Raji (cell line): Measurements from ENCODE around the gene MACROH2A2.

Source experiments
- POLR2A ChIP-seq: IDR thresholded peaks from 2 replicates; pipeline ENCODE4 v1.6.1; 2011; ENCODE audit warnings: low read depth, low read length, control low read depth; ENCODE audit not compliant: insufficient read depth

The MACROH2A2 gene

DNA sequence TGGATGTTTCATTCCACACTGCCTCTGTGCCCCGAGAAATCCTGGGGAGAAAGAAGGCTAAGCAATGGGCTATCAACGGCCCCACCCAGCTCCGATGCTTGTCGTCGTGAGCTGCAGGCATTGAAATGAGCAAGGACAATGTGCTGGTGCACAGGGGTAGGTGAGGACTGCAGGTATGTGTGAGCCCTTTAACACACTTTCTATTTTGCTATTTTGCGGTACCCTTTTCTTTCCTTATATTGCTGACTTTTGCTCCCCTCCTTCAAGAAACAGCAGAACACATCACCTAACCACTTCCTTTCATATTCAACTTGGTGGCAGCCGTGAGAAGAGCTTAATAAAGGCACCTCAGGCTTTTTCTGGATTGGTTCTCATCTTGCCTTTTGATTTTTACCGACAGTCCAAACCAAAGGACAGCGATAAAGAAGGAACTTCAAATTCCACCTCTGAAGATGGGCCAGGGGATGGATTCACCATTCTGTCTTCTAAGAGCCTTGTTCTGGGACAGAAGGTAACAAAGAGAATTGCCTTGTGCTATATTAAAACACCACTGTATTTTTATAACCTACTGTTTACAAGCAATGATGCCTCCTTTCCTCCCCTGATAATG lies 40.8 kb downstream of the MACROH2A2 start:
- no peak for TF ChIP-seq POLR2A

DNA sequence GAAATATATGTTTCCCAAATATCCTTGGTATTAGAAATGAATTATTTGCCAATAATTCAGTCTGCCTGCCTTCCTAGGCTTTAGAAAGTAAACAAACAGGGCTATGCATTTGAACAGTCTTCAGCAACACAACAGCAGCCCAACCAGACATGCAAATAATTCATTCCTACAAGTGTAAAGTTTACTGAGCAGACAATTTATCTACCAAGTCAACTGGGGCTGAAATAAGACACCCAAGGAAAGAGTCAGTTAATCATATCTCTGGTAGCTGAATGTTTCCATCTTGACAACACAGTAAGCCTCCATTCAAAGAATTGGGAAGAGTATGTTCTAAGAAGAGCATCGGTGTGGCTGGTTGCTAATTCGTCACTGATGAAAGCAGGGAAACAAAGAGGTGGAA lies 41.6 kb downstream of the MACROH2A2 start:
- no peak for TF ChIP-seq POLR2A

DNA sequence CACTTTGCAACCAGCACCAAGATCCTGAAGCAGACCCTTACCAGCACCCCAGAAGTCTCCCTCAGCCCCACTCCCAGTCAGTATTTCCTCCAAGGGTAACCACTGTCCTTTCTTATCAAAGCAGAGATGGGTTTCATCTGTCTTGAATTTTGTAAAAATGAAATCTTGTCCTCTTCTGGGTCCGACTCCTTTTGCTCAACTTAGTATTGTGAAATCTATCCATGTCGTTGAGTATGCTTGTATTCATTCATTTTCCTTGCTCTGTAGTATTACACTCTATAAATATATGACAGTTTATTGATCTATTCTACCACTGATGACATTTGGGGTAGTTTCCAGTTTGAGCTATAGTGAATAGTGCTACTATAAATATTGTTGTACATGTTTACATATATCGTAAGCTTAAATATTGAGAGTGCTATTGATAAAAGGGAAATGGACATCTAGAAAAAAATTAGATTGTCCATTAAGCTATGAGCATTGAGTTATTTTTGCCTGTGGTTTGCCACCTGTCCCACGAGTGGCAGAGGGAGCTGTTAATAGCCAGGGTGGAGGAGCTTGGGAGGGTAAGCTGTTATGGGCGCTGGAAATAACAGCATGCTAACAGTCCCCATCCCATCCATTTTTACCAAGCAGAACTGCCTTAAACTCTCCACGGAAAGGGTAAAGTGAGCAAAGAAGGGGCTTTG lies 43.5 kb downstream of the MACROH2A2 start:
- TF ChIP-seq POLR2A = no peak

DNA sequence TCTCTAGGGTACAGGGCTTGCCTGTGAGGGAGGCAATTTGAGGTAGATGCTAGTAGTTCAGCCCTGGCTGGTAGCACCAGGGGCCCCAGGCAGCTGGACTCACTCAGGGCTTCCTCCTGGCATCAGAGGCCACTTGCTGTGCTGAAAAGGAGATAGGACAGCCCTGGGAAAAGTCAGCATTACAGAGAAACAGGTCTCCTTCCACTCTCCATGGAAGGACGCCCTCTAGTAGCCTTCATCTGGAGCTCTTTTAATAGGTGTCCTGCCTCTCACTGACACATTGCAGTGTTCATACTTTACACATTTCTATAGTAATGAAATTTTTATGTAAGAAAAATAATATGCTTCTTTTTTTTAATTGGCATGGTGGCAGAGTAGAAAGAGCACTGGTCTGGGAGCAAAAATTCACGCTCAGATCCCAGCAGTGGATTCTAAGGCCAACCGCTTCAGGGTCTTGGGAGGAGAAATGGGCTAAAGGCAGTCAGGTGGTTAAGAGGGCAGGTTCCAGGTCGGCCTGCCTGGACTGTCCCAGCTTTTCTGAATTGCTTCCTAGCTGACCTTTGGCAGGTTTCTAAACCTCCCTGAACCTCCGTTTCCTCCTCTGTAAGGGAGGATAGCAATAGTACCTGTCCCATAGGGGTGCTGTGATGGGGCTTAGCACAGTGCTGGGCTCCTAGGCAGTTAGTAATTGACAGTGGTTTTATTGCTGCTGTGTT lies 44.2 kb downstream of the MACROH2A2 start:
- TF ChIP-seq POLR2A = no peak

DNA sequence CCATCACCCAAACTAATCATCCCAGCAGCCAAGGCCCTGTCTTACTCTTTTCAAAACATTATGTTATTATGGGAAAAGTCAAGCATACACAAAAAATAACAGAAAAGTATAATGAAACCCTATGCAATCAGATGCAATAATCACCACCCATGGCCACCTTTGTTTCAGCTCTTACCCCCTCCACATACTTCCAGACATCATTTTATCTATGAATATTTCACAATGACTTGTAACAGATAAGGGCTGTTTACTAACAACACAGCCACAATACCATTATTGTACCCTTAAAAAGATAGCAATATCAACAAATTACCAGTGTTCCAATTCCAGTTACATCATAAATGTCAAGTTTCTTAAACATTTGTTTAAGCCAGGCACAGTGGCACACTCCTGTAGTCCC lies 44.8 kb downstream of the MACROH2A2 start:
- no peak for TF ChIP-seq POLR2A

DNA sequence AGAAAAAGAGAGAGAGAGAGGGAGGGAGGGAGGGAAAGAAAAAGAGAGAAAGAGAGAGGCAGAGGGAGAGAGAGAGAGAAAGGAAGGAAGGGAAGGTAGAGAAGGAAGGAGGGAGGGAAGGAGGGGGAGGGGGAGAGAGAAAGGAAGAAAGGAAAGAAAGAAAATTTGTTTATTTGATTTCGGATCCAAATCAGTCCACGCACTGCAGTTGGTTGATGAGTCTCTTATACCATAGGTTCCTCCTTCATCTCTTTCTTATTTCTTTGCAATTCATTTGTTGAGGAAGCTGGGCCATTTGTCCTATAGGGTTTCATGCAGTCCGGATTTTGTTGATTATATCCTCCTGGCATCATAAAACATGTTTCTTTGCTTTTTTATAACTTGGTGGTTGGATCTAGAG lies 45.6 kb downstream of the MACROH2A2 start:
- TF ChIP-seq POLR2A = no peak

DNA sequence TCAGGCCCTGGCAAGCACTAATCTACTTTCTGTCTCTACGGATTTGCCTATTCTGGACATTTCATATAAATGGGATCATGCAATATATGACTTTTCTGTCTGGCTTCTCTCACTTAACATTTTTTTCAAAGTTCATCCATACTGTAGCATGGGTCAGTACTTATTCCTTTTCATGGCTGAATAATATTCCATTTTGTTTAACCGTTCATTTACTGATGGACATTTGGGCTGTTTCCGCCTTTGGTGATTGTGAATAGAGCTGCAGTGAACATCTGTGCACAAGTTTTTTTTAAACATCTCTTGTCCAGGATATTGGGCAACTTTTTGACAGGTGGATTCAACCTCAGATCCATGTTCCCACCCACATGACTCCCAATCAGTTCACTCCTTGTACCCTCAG lies 49.0 kb downstream of the MACROH2A2 start:
- TF ChIP-seq POLR2A = no peak

DNA sequence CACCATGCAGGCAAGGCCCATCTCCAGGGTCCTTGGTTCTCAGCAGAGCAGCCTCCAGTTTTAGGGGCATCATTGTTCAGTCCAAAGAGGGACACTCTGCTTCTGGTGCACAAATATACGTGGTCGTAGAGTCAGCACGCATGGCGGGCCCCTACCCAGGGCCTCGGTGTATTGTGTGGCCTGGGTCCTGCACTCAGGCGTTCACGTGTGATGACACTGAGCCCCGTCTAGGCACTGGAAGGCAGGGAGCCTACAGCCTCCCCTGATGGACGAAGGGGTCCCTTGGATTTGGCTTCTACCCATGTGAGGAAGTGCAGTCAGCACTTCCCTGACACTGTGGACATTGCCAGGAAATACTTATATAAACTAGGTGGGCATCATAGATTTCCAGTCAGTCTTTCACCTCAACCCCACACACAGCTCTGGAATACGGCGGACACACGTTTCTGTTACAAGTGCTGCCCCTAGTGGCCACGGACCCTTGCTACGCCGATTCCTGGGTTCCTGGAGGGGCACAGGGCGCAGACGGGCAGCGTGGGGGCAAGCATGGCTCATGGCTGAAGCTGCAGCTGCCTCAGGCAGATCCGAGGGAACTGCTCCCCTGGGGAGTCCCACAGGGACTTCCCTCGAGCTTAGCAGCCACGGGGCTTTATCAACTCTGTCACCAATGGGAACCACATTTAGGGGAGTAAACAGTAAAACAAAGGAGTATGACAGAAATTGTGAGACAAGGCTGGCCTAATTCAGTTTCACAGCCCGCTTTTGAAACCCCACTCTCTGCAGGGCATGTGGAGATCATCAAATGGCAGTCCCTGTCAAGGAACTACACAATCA lies 54.5 kb downstream of the MACROH2A2 start:
- no peak for TF ChIP-seq POLR2A

DNA sequence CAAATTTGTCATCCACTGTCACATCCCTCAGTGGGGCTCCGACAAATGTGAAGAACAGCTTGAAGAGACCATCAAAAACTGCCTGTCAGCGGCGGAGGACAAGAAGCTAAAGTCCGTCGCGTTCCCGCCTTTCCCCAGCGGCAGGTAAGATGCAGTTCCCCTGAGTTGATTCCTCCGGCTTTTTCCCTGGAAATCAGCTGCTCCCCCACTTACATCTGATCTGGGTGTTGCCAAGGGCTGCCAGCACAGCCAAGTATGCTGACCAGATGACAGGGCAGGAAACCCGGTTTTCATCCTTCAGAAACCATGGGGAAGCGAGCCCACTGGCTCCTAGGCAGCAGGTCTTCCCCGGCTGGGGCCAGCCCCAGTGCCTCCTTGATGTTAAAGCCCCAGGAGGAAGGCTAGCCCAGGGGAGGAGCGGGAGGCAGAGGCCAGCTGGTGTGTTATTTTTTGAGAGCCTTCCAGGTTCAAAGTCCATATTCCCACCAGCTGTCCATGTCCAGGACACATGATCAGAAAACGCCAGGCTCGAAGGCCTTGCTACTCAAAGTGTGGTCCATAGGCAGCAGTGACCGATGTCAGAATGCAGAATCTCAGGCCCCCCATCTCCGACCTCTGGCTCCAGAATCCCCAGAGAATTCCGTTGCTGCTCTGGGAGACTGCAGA lies 56.6 kb downstream of the MACROH2A2 start:
- TF ChIP-seq POLR2A = no peak

DNA sequence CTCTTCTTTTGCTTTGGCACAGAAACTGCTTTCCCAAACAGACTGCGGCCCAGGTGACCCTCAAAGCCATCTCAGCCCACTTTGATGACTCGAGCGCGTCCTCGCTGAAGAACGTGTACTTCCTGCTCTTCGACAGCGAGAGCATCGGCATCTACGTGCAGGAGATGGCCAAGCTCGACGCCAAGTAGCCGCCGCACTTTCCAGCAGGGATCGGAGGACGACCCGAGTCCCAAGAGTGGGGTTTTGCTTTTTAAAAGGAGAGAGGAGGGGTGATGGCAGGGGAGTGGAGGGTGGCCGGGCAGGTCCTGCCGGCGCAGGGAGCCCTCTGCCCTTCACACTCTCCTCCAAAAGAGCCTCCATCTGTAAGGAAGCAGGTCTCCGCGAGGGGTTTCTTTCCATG lies 58.9 kb downstream of the MACROH2A2 start:
- no peak for TF ChIP-seq POLR2A

DNA sequence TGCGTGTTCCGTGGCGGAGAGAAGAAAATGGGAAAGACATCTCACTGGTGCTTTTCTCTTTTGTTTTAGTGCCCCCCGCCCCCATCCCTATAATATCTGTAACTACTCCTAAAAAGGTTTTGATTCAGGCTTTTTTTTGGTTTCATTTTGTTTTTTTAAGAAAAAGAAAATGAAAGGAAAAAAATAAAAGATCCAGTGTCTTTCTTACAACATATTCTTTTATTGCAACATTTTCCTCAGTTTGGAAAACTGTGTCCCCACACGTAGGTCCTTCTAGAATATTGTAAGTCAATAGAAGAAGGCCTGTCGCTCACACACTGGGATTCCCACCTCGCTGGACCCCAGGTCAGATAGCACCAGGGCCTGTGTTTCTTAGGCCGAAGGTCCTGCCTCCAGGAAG lies 59.4 kb downstream of the MACROH2A2 start:
- TF ChIP-seq POLR2A = no peak

DNA sequence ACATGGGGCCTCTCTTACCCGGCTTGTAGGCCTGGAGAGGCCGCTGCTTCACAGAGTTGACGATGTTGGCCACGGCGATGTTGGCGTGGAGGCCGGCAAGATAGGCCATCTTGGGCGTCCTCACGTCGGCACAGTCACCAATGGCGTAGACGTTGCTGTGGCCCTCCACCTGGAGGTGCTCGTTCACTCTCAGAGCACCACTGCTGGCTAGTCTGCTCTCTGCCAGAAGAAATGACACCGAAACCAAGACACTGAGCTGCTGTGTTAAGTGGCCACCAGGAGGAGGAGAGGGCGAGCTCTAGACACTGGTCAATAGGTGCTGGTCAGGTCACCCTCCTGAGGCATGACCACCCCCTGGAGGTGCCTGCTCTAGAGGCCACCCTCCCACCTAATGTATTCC lies 62.3 kb downstream of the MACROH2A2 start:
- no peak for TF ChIP-seq POLR2A

DNA sequence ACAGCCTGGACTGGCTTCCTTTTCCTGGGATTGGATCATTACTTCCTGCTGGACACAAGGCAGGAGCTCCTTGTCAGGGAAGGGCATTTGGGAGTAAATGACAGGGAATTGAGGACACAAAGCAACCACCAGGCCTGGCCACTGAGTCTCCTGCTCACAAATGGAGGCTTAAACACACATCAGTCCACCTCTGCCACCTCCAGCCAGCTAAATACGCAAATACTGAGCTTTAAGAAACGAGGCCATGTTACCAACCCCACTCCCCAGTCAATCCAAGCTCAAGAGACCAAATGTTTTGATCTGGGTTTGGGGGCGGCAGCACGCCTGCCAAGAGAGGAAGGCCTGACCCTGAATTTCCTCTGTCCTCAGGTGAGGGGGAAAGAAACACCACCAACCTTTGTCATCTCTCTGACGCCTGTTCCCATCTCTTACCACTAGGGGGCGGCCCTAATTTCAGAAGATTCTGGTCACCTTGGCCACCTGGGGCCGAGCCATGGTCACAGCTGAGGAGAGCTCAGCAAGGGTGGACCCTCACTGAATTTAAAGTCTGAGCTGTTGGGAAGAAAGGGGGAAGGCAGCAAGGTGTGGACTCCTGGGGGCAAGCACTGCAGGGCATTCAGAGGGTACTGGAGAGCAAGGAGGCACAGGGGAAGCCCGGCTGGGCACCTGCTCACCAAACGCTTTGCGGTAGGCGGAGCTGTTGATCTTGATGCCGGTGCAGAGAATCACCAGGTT lies 63.5 kb downstream of the MACROH2A2 start:
- TF ChIP-seq POLR2A = no peak

DNA sequence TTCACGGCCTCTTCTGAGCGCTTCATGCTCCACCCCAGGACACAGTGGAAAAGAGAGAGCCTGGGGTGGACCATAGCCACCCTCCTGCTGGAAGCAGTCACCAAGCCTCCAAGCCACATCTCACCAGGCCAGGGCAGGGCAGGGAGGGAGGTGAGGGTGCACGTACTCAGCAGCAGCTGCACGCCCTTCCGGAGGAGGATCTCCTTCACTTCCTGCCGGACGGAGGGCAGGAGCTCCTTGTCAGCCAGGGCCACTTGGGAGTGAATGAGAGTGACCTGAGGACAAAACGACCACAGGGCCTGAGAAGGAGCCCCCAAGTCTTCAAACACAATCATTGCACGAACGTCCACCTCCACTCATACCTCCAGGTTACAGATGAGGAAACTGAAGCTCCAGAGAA lies 65.0 kb downstream of the MACROH2A2 start:
- no peak for TF ChIP-seq POLR2A
